ENCODE results near the gene ACO1. TPM values are rescaled to one million over a fixed set of nuclear protein-coding genes. Genes with fewer than 3 reads are reported as not detected.

The ACO1 gene
- total and polyA plus RNA-seq, 5 experiments from 2014 or later, result 8.3 to 14.5 (median 11.0) TPM

DNA sequence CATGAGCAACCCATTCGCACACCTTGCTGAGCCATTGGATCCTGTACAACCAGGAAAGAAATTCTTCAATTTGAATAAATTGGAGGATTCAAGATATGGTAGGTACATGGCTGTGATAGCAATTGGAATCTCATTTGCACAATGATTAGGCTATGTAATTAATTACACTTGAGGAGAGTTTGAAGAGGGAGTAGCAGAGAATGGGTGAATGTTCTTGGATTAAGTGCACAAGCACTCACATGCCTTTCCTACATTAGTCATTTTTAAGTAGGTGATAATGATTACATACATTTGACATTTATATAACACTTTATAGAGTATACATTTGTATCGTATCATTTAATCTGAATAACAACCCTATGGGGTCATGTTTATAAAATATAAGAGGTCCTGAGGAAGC is 21.1 kb downstream of the ACO1 start:
- peaks cover 0 to 3% (median 2%) of the 10 kb centered on the region in 4 donors for H3K4me1 Mint-ChIP-seq
- DNase-seq (no peak), ATAC-seq (no peak)
- peaks cover 0 to 4% (median 0%) of the 10 kb centered on the region in 9 donors for H3K9me3 Mint-ChIP-seq
- POLR2A ChIA-PET, result no interaction called here
- H3K27ac Mint-ChIP-seq, result no peak overlapping the region
- peaks cover 14 to 55% (median 38%) of the 10 kb centered on the region in 3 donors for H3K36me3 Mint-ChIP-seq
- H3K27me3 Mint-ChIP-seq, result no peaks in the 10 kb centered on the region
- H3K4me3 Mint-ChIP-seq, result no peak overlapping the region

DNA sequence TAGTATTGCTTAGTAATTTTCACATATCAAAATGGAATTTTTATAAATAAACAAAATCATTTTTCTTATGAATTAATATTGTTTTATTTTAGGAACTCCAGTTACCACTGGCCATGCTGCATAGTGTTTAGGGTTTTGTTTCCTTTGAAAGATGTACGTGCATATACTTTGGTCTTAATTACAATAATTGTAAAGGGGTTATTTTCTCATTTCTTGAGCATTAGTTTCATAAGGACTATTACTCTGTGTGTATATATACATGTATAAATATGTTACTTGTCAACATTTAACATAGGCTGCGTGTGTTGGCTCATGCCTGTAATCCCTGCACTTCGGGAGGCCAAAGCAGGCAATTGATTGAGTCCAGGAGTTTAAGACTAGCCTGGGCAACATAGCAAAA is 21.6 kb downstream of the ACO1 start:
- no peak overlapping the region for H3K27ac Mint-ChIP-seq
- DNase-seq (no peak), ATAC-seq (no peak)
- no peaks in the 10 kb centered on the region for H3K27me3 Mint-ChIP-seq
- peaks cover 0 to 4% (median 0%) of the 10 kb centered on the region in 9 donors for H3K9me3 Mint-ChIP-seq
- no peak overlapping the region for H3K4me3 Mint-ChIP-seq
- peaks cover 14 to 61% (median 38%) of the 10 kb centered on the region in 3 donors for H3K36me3 Mint-ChIP-seq
- POLR2A ChIA-PET, result no interaction called here
- peaks cover 0 to 3% (median 2%) of the 10 kb centered on the region in 4 donors for H3K4me1 Mint-ChIP-seq

DNA sequence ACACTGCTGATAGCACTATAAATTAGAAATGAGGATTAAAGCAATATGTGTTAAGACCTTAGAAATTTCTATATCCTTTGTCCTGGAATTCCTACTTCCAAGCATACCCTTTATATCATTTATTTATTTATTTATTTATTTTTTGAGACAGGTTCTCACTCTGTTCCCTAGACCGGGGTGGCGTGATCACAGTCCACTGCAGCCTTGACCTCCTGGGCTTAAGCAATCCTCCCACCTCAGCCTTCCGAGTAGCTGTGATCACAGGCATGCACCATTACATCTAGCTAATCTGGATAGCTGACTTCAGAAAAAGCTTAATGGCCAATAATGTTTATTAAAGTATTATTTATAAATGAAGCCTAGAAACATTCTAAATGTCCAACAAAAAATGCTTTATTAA is 27.3 kb downstream of the ACO1 start:
- peaks cover 10 to 63% (median 31%) of the 10 kb centered on the region in 3 donors for H3K36me3 Mint-ChIP-seq
- DNase-seq, result no peak
- H3K4me3 Mint-ChIP-seq, result no peak overlapping the region
- H3K9me3 Mint-ChIP-seq, result no peaks in the 10 kb centered on the region
- H3K27ac Mint-ChIP-seq, result no peak overlapping the region
- no peak for ATAC-seq
- no peaks in the 10 kb centered on the region for H3K4me1 Mint-ChIP-seq
- POLR2A ChIA-PET, result no interaction called here
- no peaks in the 10 kb centered on the region for H3K27me3 Mint-ChIP-seq

DNA sequence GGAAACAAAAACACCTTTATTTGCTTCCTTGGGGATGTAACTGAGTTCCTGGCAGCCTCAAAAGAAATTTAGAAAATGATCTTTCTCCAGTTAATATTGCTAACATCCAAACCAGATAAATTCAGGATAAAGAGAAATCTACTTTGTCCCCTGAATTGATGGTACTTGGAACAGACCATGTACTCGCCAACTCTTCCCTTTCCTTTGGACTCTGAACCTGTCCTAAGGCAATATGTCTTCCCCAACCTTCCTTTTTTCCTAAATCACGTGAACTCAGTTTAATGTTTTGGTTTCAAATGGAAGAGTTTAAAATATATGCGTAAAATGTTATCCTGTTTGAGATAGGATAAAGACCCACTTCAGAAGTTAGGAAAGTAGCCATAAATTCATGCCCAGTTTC is 28.0 kb downstream of the ACO1 start:
- Mint-ChIP-seq H3K27me3 (no peaks in the 10 kb centered on the region), H3K4me1 (no peaks in the 10 kb centered on the region), H3K4me3 (no peak overlapping the region), H3K36me3 (peaks cover 7 to 59% (median 27%) of the 10 kb centered on the region in 3 donors), H3K27ac (no peak overlapping the region), H3K9me3 (no peaks in the 10 kb centered on the region)
- POLR2A ChIA-PET, result no interaction called here
- DNase-seq (no peak), ATAC-seq (no peak)

DNA sequence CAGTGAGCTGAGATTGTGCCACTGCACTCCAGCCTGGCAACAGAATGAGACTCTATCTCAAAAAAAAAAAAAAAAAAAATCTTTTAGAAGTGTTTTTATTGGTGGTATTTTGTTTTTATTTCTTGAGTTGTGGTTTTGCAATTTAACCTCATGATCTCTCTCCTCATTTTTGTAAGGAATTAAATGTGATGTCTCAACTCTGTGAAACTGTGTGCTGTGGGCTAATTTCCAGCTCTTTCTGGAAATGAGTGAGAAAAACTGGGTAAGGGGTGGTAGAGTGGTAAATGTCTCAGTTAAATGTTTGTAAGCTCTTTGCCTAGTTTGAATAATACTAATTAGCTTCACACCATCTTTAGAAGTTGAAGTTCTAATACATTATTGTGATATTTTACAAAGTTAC is 29.0 kb downstream of the ACO1 start:
- Mint-ChIP-seq H3K4me3 (no peak overlapping the region), H3K9me3 (no peaks in the 10 kb centered on the region), H3K27ac (no peak overlapping the region), H3K36me3 (peaks cover 9 to 60% (median 26%) of the 10 kb centered on the region in 3 donors), H3K27me3 (no peaks in the 10 kb centered on the region), H3K4me1 (no peaks in the 10 kb centered on the region)
- POLR2A ChIA-PET, result no interaction called here
- DNase-seq, result no peak
- no peak for ATAC-seq

DNA sequence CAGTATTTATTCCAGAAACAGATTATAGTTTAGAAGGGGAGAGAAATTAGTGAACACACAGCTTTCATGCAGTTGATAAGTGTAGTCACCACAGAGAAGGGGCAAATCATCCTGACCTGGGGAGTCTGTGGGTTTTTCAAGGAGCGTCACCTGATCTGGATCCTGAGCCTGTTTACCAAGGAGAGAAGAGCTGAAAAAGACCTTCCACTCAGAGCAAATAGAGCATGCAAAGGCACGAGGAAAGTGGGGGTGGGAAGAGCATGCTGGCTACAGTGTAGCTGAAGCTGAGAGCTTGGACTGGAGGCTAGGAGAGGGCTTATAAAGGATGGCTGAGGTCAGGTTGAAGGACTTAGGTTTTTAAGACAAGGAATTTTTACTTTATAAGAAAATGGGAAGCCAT is 30.4 kb downstream of the ACO1 start:
- no peaks in the 10 kb centered on the region for H3K4me1 Mint-ChIP-seq
- no peaks in the 10 kb centered on the region for H3K27me3 Mint-ChIP-seq
- no peak overlapping the region for H3K4me3 Mint-ChIP-seq
- ATAC-seq (no peak), DNase-seq (no peak)
- H3K27ac Mint-ChIP-seq, result no peak overlapping the region
- POLR2A ChIA-PET, result no interaction called here
- H3K36me3 Mint-ChIP-seq, result peaks cover 8 to 58% (median 22%) of the 10 kb centered on the region in 3 donors
- H3K9me3 Mint-ChIP-seq, result no peaks in the 10 kb centered on the region

DNA sequence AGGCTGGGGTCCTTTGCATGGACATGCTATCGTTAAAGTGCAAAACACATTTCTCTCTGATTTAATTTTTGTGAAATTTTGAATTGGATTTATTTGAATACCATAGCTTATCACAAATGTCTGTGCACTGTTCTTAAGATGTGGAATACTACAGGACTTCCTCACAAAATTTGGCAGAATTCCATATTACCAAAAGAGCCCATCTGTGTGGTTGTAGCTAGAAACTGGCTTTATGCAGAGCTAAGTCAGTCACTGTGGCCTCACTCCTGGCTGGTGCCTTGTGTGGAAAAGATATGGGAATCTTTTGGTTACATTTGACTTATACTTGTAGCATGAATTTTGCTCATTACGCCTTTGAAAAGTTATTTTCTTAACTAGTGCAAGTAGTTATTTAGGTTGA is 35.5 kb downstream of the ACO1 start:
- H3K27me3 Mint-ChIP-seq, result no peaks in the 10 kb centered on the region
- no peak overlapping the region for H3K27ac Mint-ChIP-seq
- POLR2A ChIA-PET, result no interaction called here
- DNase-seq (no peak), ATAC-seq (no peak)
- H3K9me3 Mint-ChIP-seq, result no peaks in the 10 kb centered on the region
- H3K4me3 Mint-ChIP-seq, result no peak overlapping the region
- H3K36me3 Mint-ChIP-seq, result peaks cover 14 to 77% (median 14%) of the 10 kb centered on the region in 3 donors
- H3K4me1 Mint-ChIP-seq, result peaks cover 0 to 3% (median under 1%) of the 10 kb centered on the region in 4 donors

DNA sequence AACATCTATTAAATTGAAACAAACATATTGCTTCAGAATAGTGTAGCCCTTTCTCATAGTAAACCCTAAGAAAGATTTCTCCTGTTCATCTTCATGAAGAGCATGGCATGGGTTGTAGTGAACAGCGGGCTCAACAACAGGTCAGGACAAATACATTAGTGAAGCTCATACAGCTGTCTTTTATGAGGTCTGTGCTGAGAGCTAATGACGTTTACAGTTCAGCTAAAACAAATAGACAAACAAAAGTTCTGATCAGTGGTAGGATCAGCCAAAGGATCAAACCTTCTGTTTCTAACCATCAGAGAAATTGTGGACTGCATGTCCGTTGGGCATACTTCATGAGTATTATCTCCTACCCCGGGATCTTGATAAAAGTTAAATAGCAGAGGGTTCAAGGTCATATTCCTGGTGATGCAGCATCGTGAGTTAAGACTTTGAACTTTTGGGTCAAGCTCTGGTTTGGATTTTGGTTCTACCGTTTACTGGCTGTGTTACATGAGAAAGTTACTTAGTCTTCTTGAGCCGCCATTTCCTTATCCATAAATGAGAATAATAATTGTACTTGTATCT is 37.9 kb downstream of the ACO1 start:
- no peak for DNase-seq
- Mint-ChIP-seq H3K27me3 (no peaks in the 10 kb centered on the region), H3K36me3 (peaks cover 14 to 81% (median 14%) of the 10 kb centered on the region in 3 donors), H3K27ac (peak overlapping the region in 1 of 10 donors; percentile 16), H3K4me3 (no peak overlapping the region), H3K9me3 (no peaks in the 10 kb centered on the region), H3K4me1 (peaks cover 0 to 8% (median 3%) of the 10 kb centered on the region in 4 donors)
- POLR2A ChIA-PET, result no interaction called here
- no peak for ATAC-seq

DNA sequence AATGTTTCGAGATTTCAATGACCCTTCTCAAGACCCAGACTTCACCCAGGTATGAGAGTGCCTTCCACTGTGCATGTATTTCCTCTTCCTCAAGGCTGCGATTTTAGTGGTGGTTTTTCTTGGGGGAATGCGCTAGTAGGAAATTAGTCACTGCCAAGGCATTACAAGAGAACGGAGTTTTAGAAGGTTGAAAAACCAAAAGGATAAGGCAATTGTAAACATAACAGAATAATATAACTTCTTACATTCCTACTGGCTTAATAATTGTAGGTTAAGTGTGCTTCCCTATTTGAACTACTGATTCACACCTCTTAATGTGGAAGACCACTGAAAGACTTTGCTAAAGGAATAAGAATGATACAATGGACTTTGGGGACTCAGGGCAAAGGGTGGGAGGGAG is 38.9 kb downstream of the ACO1 start:
- no peak for ATAC-seq
- H3K36me3 Mint-ChIP-seq, result peaks cover 6 to 76% (median 9%) of the 10 kb centered on the region in 3 donors
- POLR2A ChIA-PET, result no interaction called here
- DNase-seq, result no peak
- H3K4me3 Mint-ChIP-seq, result no peak overlapping the region
- H3K4me1 Mint-ChIP-seq, result peaks cover 0 to 8% (median 4%) of the 10 kb centered on the region in 4 donors
- H3K27ac Mint-ChIP-seq, result peak overlapping the region in 1 of 10 donors; percentile 7
- no peaks in the 10 kb centered on the region for H3K9me3 Mint-ChIP-seq
- H3K27me3 Mint-ChIP-seq, result no peaks in the 10 kb centered on the region

DNA sequence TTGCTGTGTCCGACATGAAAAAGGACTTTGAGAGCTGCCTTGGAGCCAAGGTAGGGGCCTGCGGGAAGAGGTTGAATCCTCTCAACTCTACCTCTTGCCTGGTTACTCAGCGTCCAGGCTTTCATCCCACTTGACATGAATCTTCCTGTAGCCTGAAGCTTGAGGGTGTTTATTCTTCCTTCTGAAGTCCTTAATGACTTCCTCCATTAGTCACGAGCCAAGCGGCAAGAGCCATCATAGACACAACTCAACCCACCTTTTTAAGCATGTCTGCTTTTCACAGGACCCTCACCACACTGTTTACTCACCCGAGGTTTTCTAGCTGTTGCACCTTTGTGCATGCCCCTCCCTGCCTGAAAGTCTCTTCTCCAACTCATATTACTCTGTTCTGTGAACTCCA is 40.2 kb downstream of the ACO1 start:
- DNase-seq, result no peak
- Mint-ChIP-seq H3K27ac (peak overlapping the region in 4 of 10 donors; percentile 2 to 24 (median 6)), H3K9me3 (no peaks in the 10 kb centered on the region), H3K4me3 (no peak overlapping the region), H3K36me3 (peaks cover 6 to 74% (median 6%) of the 10 kb centered on the region in 3 donors), H3K4me1 (peaks cover 0 to 8% (median 4%) of the 10 kb centered on the region in 4 donors), H3K27me3 (no peaks in the 10 kb centered on the region)
- ATAC-seq, result no peak
- POLR2A ChIA-PET, result no interaction called here

DNA sequence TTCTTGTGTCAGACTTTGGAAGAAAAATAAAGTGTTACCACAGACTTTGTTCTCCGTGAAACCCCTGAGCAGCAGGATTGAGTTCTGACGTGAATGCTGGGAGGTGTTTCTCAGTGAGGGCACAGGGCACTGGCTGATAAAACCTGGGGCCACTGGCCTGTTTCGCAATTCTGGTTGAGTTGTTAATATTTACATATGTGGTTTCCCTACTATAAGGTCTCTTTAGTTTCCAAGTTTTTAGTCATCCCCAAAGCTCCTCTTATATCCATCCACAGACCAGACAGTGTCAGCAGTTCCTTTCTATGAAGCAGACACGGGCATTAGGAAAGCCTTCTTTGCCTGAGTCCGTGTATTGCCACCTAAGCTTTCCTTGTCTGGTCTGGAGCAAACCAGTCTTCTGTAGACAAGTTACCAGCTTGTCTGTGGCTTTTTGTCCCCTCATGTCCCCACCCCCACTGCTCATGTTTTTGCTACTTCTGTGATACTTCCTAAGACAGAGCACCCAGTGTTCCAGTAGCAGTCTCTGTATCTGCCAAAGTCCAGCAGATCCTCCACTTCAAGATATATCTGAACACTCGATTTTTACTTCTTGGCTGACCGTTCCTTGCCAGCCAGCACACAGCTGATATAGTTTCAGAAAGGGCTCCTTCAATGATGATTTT is 42.0 kb downstream of the ACO1 start:
- Mint-ChIP-seq H3K4me1 (peaks cover 0 to 8% (median 4%) of the 10 kb centered on the region in 4 donors), H3K36me3 (peaks cover 6 to 70% (median 6%) of the 10 kb centered on the region in 3 donors), H3K27me3 (no peaks in the 10 kb centered on the region), H3K27ac (peak overlapping the region in 6 of 10 donors; percentile 4 to 62 (median 32)), H3K9me3 (no peaks in the 10 kb centered on the region), H3K4me3 (no peak overlapping the region)
- DNase-seq, result no peak
- POLR2A ChIA-PET, result no interaction called here
- ATAC-seq, result no peak

DNA sequence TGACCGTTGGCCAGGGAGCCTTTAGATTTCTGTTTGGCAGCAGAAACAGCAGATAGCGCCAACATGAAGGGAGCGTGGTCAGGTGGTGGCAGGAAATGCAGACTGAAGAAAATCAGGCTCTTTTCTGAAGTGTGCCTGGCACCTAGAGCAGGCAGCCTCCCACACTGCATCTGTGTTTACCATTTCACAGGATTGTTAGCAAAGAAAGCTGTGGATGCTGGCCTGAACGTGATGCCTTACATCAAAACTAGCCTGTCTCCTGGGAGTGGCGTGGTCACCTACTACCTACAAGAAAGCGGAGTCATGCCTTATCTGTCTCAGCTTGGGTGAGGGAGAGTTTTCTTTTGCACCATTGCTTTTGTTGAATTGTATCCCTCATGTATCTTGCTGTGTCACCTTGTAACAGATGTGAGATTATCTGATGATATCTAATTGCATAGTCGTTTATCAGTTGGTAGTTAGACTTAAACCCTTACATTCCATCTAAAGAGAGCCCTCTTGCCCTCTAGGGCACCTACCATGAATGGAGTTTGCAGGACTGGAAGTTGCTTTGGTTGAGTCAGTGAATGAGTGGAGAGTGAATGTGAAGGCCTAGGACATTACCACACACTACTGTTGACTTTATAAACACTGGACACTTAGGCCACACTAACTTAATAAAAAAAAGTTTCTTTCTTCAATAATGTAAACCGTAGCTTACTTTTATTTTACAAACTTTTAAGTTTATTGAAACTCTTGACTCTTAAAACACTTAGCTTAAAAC is 42.8 kb downstream of the ACO1 start:
- peak overlapping the region in 7 of 10 donors; percentile 37 to 74 (median 62) for H3K27ac Mint-ChIP-seq
- no peak for DNase-seq
- POLR2A ChIA-PET, result no interaction called here
- H3K36me3 Mint-ChIP-seq, result peaks cover 6 to 68% (median 6%) of the 10 kb centered on the region in 3 donors
- peak in 1 of 2 donors; percentile 48 for ATAC-seq
- peaks cover 0 to 8% (median 5%) of the 10 kb centered on the region in 4 donors for H3K4me1 Mint-ChIP-seq
- H3K27me3 Mint-ChIP-seq, result no peaks in the 10 kb centered on the region
- no peak overlapping the region for H3K4me3 Mint-ChIP-seq
- no peaks in the 10 kb centered on the region for H3K9me3 Mint-ChIP-seq

DNA sequence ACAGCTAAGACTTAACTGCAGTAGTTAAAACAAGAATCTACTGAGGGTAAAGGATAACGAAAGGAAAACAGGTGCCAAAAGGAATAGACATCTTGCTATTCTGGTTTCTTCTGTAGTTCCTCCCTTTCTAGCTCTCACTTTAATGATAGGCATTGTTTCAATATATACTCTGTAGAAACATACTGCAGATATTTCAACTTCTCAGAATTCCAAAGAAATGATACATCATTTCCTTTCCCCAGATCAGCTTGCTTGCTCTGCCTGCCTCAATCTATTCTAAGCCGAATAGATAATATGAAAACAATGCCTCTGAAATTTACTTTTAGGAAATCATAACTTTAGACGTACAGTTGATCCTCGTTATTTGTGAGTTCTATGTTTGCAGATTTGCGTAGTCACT is 46.3 kb downstream of the ACO1 start:
- Mint-ChIP-seq H3K9me3 (no peaks in the 10 kb centered on the region), H3K27me3 (no peaks in the 10 kb centered on the region), H3K27ac (peak overlapping the region in 1 of 10 donors; percentile 24), H3K4me1 (peaks cover 0 to 6% (median 4%) of the 10 kb centered on the region in 4 donors), H3K36me3 (peaks cover 0 to 62% (median 2%) of the 10 kb centered on the region in 3 donors), H3K4me3 (no peak overlapping the region)
- DNase-seq (no peak), ATAC-seq (no peak)
- POLR2A ChIA-PET, result no interaction called here

All from naive thymus-derived CD8-positive, alpha-beta T cell (primary cell).